GM18861 (cell line): ENCODE measurements around the gene ANO2.

Source experiments
- ATAC-seq: cut with Tn5 transposase; IDR thresholded peaks from one replicate; pipeline ENCODE4 v1.9.1; 2021; ENCODE audit not compliant: unreplicated experiment

ANO2 gene

DNA sequence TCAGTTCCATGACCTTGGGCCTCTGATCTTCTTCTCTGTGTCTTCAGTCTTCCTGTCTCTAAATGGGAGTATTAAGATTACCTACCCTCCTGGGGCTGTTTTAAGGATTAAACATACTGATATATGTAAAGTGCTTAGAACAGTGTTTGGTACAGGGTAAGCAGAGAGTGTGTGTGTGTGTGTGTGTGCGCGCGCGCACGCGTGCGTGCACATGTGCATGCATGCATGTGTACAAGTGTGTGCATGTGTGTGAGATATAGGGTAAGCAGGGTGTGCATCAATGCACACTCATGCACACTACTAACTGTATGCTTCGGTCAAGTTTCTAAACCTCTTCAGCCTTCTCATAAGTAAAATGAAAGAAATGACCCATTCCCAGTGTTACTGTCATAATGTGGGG, 316.6 kb downstream of the ANO2 start:
- ATAC-seq, result no peak

DNA sequence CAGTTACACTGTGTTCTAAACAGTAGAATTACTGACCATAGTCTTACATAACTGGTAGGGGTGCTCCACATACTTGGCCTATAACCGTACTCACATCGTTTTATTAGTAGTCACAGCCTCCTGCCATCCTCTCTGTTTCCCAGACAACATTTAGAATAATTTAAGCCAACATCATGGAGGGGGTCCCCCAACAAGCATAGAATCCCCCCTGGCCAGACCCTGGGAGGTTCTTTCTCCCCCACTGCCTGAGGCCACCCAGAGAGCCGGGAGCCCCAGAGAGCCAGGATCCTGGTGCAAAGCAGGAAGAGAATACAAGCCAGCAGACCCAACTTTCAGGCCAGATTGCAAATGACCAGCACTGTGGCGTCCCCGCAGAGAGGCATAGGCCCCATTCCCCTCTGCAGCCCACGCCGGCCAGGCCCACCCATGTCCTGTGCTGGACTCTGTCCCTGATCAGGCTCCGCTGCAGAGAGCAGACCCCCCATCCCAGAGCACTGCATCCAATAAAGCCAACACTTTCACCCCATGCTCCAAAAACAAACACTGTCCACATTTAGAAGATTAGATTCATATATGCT, 317.9 kb downstream of the ANO2 start:
- no peak for ATAC-seq

DNA sequence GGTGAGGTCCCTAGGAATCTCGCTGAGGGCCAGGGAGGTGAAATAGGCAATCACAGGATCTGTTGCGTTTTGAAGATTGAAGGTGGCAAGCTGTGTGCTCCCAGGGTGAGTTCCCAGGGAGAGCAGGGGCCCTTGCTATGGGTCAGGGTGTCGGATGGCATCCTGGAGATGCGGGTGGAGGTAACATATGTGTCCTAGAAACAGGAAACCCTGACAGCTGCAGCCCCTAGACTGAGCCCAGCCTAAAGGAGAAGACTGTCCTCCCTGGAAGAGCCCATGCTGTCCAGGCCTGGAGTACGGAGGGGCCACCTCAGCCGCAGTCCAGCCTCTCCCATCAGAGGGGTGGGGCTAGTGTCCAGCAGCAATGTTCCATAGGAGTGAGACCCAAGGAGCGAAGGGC, 318.9 kb downstream of the ANO2 start:
- ATAC-seq, result no peak

DNA sequence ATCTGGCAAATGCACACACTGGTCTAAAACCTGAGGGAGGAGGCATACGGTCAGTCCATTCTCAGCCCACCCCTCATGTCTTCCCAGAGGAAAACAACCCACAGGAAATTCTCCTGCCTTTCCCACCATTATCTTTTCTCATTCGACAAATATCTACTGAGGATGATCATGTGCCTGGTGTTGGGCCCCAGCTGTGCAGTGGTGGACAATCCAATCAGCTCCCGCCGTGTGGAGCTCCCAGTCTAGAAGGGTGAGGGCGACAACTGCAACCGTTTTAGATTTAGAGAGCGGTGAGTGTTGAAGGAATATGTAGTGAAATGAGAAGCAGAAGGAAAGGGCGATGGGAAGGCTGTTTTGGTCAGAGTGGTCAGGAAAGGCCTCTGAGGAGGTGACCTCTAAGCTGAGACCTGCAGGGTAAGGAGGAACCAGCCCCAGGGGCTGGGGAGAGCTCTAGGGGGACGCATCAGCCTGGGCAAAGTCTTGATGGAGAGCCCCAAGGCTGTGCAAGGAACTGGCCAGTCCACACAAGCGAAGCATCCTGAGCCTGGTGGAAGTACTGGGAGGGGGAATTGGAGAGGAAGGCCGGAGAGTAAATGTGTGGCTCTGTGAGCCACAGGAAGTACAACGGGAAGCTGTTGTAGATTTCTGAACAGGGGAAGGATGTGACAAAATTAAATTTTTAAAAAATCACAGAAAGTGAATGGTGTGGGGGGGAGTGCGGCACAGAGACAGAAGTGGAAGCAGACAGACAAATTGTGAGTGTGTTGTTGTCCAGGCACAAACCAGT, 320.4 kb downstream of the ANO2 start:
- no peak for ATAC-seq

- ATAC-seq, result no peak
These were observed 321.6 kb downstream of the ANO2 start for GRCh38 chr12:5623411-5623810.

- no peak for ATAC-seq
These were observed 322.8 kb downstream of the ANO2 start for GRCh38 chr12:5622280-5622679.

GRCh38 chr12:5621329-5621728, 323.7 kb downstream of the ANO2 start:
- ATAC-seq, result no peak

- no peak for ATAC-seq
These were observed 324.2 kb downstream of the ANO2 start for GRCh38 chr12:5620896-5621295.

GRCh38 chr12:5619628-5620027, 325.4 kb downstream of the ANO2 start:
- no peak for ATAC-seq

- no peak for ATAC-seq
These were observed 328.2 kb downstream of the ANO2 start for GRCh38 chr12:5616854-5617253.

- no peak for ATAC-seq
These were observed 329.3 kb downstream of the ANO2 start for GRCh38 chr12:5615760-5616159.

DNA sequence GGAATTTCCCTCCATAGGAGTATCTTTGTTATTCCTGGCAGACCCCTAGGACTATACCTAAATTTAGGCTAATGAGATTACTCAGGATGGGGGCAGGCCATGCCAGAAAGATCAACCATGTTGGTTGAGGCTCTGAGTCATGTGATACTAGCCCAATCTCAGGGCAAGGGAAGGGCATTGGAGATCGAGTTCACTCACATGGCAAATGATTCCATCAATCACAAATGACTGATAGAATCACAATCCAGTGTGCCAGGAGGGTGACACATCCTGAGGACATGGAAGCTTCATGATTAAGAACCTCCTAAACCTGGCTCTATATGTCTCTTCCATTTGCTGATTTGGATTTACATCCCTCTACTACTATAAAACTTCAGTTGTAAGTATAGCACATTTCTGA, 330.8 kb downstream of the ANO2 start:
- ATAC-seq, result no peak

DNA sequence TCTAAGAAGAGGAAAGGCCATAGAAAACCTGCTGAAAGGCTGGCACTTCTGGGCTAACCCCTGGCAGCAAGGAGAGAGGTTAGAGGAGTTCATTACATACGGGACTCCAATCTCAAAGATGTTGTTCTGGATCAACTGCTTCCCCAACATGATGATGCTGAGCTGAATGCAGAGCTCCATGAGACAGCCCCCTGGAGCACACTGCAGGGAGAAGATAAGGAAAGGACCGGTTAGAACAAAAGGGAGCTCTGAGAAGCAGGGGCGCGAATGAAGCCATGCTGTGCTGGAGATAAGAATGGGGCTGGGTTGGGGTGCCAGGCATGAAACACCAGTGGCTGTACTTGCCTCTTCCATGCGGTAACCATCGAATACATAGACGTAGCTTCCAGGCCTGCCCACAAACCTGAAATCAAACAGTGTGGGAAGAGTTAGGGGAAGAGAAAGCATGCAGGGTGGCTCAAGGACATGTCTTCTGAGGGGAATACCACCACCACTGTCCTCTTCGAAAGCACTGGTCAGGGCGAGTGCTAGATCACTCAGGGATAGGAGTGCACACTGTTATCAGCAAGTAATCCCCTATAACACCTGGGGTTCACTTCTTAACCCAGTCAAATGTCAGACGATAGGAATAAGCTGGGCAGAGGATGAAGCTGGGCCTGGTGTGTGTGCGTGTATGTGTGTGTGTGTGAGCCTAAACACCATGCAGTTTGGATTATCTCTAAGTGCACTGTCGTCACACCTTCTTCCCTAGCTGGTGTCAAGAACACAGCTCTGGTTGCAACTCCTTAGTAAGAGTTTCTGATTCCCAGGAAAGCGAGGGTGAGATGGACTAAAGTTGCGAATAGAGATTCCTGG, 332.3 kb downstream of the ANO2 start:
- no peak for ATAC-seq

DNA sequence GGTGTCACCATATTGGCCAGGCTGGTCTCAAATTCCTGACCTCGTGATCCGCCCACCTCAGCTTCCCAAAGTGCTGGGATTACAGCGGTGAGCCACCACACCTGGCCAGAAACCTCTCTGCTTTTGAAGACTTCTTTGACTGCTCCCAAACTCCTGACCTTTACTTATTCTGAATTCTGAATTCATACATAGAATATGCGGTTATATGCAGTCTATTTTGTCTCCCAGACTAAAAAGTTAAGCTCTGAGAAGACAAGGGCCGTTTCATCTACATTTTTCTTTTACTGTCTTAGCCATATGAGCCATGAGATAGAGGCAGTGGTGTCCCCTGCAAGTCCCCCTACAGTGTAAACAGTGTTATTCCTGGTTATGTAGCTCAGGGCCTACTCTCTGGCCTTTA, 333.9 kb downstream of the ANO2 start:
- ATAC-seq, result no peak

- ATAC-seq, result no peak
These were observed 345.7 kb downstream of the ANO2 start for GRCh38 chr12:5599378-5599777.

DNA sequence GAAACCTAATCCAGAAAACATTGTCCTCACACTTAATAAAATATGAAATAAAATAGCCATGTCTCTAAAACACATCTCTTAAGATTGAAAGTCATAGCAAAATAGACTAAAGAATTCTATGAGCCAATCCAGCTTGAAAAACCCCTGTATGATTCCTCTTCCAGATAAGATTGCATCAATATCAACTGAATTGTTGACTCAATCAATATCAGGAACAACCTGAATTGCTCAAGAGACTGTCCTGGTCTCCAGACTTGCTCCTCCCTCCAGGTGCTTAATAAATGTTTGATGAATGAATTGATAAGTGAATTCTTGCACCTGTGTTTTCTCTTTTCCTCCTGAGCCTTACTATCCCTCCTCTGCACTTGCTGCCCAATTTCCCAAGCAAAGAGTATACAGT, 351.1 kb downstream of the ANO2 start:
- ATAC-seq, result no peak

- ATAC-seq, result no peak
These were observed 352.0 kb downstream of the ANO2 start for GRCh38 chr12:5593086-5593485.

DNA sequence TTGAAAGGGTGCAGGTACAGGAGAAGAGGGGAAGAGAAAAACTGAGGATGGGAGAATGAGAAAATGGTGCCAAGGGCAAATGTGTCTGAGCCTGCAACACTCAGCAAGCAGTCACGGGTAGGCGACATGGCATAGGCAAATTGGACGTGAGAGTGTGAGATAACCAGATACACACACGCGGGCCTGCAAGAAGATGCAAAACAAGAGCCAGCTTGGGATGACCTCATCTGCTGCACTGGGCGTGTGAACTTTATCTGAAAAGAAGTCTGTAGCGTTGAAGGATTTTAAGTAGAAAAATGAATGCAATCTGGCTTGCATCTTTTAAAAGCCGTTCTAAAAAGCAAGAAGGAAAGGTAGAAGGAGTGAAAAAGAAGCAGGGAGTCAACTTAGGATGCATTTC, 352.7 kb downstream of the ANO2 start:
- no peak for ATAC-seq

DNA sequence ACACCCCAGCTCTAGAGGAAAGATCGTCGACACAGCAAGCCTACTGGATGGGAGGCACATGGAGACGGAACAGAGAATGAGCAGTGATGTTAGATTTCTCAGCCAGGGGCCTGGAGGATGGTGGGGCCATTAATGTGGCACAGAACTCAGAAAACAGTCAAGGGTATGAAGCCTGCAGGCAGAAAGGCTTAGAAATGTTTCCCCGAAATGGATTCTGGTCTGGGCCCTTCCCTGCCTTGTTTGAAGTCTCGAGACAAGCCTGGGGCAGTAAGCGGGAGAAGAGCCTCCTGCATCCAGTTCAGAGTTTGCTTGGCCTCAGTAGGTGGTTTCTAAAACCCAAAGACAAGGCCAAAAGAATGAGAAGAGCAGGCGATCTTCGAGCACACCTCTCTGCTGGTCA, 354.7 kb downstream of the ANO2 start:
- no peak for ATAC-seq

- no peak for ATAC-seq
These were observed 356.0 kb downstream of the ANO2 start for GRCh38 chr12:5589054-5589453.

GRCh38 chr12:5588591-5588990, 356.5 kb downstream of the ANO2 start:
- no peak for ATAC-seq

GRCh38 chr12:5588176-5588575, 356.9 kb downstream of the ANO2 start:
- ATAC-seq, result no peak
